Left renal pelvis (tissue), 4 donors: ENCODE measurements around the gene LRP5. TPM values are rescaled to one million over a fixed set of nuclear protein-coding genes. Genes with fewer than 3 reads are reported as not detected.

Source experiments
- DNase-seq, 4 donors: peaks; one replicate each; pipeline ENCODE4 v3.0.0-alpha.2; 2013; ENCODE audit warnings: low read depth in 4 of 4, low spot score in 3 of 4
- polyA plus RNA-seq, 4 donors: library from polyadenylated mRNA; unstranded; fragments of 120-200 nt; gene quantifications; one replicate each; pipeline ENCODE4 v1.2.1, GENCODE V29; 2013; ENCODE audit not compliant: insufficient read length in 4 of 4

LRP5 gene
- polyA plus RNA-seq, 4 donors: 30.2 to 62.1 (median 38.7) TPM

DNA sequence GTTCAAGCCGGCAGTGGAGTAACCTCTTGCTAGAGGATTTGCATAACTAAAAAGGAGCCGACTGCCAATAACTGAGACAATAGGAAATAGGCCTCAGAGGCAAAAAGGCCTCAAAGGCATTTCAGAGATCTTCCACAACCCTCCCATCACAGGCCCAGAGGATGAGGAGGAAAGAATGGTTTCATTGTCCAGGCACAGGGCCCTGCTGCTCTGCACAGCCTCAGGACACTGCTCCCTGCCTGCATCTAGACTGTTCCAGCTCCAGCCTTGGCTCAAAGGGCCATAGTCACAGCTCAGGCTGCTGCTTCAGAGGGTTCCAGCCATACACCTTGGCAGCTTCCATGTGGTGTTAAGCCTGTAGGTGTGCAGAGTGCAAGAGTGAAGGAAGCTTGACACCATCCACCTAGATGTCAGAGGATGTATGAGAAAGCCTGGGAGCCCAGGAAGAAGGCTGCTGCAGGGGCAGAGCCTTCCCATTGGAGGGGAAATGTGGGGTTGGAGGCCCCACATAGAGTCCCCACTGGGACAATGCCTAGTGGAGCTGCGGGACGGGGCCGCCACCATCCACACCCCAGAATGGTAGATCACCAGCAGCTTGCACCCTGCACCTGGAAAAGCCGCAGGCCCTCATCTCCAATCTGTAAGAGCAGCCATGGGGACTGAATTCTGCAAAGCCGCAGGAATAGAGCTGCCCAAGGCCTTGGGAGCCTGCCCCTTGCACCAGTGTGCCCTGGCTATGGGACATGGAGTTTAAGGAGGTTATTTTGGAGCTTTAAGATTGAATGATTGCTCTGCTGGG, 8.2 kb upstream of the LRP5 start:
- DNase-seq: no peak

DNA sequence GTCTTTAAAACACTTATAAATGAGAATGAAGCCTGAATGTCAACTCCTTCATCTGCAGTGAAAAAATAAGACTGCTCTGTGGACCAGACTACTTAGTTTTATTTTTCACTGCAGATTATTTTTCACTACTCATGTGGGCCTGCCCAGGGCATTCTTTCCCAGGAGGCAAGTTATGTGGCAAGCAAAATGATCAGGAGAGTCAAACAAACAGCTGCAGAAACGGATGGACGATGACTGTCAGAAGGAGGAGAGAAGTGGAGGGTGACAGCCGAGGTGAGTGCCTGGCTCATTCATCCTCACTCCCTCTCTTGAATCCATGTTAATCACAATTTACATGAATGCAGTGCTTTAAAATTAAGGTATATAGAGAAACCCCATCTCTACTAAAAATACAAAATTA, 5.8 kb upstream of the LRP5 start:
- DNase-seq: no peak

DNA sequence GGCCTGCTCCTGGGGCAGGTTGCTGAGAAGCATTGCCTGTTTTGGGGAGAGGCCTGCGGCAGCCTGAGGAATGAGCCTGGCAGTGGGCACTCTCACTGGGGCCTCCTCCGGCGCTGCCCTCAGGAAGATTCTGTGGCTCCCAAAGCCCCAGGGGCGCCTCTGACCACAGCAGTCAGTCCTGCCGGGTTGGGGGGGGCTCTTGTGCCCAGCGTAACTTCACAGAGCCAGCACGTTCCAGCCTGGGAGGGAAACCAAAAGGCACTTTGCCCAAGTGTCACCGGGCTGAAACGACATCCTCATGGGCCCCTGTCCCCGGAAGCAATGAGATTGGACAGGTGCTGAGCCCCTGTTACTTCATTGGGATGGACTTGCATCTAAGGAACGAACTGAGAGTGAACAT, 4.3 kb upstream of the LRP5 start:
- DNase-seq: no peak

DNA sequence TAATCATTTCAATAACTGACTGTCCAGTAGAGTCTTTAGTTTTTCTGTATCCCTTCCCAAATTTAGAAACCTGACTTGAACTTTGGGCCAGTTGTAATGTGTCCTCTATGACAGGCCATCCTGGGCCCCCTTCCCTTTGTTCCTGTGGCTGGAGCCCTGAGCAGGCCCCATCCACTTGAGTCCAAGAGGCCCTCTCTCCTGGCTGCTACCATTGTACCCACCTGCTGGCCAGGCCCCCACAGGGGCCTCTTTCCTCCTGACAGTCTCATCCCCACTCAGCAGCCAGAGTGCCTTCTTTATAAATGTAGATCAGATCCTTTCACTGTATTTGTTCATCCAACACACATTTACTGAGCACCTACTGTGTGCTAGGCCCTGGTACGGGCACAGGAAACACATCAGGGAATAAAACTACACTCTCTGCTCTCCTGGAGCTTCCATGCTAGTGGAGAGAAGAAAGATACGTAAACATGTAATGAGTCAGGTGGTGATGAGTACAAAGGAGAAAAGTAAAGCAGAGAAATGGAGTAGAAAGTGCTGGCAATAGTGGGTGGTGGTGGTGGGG, 2.7 kb upstream of the LRP5 start:
- DNase-seq: no peak

DNA sequence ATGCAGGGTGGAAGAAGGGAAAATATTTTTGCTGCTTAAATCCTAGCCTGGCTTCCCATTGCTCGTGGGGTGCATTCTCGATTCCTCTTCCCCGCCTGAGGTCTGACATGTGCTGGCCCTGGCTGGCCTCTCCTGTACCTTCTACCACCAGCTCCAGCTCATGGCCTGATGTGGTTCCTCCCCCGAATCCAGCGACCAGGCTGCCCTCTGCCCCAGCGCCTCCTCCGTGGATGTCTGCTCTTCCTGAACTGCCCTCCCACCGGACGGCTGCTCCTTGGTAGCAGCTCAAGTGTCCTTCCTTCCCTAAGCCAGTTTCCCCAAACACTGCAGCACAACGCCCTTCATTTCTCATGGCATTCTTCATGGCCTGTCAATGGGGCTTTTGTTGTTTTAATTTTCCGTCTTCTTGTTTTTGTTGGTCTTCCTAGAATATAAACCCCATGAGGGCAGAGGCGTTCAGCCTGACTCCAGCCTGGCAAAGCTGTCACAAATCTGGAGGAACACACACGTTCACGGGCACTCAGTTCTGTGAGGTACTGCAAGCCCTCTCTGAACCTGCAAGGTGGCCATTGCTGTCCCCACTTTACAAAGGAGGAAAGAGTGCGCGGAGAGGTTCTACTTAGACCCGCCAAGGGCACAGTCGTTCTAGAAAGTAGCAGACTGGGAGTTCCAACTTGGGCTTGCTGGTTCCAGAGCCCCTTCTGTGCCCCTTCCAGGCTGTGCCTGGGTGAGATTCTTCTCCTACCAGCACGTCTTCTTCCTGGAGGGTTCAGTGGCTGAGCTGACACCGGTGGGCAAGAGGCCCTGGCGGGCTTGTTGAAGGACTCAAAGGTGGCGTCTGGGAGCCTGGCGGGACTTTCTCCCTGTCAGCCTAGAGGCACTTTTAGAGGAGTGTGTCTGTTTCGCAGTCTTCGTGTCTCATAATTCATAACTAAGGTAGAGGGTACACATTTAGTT, 953 bp upstream of the LRP5 start:
- DNase-seq: no peak

DNA sequence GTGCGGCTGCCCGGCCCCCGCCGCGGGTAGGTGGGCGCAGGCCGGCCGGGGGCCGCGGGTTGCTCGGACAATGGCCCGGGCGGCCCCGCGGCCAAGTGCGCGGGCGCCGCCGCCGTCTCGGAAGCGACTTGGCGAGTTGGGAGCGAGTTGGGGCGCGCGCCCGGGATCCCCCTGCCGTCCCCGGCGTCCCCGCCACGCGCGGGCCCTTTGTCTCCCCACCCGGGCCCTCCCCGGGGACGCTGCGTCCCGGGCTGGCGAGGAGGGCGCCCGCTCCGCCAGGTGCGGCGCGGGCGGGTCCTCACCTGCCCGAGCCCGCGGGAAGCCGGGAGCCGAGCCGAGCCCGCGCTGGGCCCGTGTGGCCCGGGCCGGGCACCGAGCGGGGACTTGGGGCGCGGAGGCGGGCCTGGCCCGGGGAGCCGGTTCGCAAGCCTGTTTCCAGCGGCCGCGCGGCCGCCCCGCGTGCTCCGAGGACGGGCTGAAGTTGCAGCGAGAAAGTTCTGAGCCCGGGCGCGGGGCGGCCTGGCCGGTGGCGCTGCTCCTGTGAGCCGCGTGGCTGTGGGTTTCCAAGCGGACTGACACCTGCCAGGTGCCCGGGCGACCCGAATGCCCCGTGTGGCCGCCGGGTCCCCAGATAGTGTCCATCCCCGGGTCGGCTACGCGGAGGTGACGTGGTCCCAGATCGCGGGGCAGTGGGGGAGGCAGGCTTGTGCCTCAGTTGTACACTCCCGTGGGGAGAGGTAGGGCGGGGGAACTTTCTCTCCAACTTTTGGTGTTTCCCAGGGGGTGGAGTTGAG, 586 bp downstream of the LRP5 start:
- no peak for DNase-seq

DNA sequence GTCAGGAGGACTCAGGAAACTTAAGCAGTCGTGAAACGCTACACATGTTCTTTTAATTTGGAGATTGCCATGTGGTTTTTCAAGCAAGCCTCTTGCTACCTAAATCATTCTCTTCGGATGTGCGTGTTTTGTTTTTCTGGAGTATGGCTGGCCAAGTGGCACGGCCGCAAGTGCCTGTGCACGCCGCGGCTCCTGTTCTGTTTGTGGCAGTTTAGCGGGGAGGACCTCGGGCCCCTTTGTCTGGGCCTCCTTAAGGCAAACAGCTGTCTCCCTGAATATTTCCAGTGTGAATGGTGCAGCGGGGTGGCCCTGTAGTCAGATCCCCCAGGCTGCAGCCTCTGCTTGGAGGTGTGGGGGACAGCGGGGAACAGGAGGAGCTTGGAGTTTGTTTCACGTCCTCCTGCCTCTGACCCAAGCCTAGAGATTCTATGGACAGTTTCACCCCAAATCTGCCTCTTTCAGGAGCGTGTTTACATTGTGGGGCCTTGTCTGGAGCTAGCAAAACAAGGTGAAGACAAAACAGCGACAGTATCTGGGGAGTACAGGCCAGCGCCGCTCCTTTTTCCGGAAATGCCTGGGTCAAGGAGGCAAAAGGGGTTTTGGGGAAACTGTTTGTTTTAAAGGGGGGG, 1.3 kb downstream of the LRP5 start:
- no peak for DNase-seq

DNA sequence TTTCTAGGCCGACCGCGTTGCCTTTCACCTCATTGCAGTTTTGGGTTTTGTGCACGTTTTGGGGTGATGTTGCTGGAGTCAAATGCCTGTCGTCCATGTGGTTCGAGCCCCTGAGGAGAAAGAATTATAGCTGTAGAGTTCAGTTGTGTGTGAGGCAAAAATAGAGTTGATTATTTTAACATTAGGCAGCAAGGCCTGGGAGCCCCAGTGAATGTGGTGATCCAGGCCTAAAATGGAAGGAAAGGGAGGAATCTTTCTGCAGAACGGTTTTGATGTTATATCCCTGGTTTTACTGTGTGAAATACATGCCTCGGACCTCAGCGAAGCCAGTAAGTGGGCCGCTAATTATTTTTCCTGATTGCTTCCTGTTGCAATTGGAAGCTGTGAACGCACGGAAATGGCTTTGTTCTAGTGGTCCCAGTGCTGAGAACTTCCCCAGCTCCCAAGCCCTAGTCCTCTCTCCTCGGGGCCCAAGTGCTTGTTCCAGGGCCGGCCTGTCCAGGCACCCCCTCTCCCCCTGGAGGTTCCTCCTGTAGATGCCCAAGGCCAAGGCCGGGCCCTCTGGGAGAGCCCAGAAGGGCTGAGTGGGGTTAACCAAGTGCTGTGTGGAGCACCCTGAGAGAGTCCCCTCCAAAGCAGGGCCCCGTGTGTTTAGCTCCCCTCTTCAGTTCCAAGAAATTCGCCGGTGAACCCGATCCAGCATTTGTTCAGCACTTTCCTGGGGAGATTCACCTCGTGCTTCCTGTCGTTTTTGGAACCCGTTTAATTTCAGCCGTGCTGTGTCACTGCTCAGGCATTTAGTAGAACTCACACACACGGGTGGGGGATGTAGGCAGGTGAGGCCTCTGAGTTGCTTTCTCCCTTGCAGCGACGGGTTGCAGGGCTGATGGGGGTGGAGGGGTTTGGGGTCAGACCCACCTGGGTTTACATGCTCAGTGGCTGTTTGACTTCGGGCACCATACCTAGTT, 2.1 kb downstream of the LRP5 start:
- DNase-seq: no peak

DNA sequence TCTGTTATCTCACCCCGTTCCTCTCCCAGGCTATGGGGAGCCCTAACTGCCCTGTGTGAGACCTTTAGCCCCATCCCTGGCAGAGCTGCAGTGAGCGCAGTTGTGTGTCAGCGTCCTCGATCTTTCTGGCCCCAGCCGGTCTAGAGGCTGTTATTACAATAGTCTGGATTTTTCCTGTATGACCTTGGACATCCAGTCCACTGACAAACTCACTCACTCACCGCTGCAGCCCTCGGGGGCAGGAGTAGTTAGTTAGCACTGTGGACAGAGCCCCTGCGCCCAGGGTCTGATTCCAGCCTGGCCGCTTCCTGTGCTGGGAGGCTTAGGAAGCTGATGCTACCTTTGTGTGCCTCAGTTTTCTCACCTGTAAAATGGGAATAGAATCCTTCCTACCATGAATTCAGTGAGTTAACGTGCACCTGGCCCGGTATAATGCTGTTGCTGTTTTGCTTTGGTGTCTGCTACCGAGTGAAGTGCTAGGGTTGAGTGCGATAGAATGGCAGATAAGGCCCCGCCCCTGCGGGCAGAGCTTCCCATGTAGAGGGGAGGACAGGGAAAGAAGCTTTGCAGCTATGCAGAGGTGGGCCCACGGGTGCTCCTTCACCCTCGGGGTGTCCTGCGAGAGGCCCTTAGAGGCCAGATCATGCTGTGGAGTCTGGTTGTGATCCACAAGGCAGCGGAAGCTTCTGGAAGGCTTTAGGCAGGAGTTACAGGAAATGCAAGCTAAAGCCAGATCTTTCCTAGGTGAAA, 3.0 kb downstream of the LRP5 start:
- DNase-seq: no peak

DNA sequence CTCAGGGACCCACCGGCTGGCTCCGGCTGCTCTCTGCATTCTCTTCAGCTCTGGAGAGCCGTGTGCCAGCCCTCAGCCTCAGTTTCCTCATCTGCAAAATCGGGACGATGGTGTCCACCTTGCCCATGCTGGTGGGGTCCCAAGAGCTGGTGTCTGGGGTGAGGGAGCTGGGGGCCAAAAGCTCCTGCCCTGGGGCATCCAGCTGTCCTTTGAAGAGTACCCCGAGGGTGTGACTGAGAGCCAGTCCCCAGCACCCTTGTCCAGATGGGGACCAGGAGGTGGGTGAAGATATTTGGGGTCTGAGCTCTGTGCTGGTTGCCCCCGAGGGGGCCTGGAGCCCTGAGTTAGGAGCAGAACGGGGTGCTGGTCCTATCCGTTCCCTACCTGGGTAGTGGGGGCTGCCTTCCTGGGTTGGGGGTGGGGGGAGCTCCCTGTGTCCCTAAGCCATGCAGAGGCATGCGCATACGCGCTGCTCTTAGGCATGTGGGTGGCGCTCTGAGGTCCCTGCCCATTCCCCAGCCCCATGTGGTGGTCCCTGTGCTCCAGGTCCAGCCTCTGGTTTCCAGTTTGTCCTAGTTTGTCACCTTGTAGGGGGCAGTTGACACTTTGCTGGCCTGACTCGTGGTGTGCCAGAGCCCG, 4.9 kb downstream of the LRP5 start:
- DNase-seq: no peak

DNA sequence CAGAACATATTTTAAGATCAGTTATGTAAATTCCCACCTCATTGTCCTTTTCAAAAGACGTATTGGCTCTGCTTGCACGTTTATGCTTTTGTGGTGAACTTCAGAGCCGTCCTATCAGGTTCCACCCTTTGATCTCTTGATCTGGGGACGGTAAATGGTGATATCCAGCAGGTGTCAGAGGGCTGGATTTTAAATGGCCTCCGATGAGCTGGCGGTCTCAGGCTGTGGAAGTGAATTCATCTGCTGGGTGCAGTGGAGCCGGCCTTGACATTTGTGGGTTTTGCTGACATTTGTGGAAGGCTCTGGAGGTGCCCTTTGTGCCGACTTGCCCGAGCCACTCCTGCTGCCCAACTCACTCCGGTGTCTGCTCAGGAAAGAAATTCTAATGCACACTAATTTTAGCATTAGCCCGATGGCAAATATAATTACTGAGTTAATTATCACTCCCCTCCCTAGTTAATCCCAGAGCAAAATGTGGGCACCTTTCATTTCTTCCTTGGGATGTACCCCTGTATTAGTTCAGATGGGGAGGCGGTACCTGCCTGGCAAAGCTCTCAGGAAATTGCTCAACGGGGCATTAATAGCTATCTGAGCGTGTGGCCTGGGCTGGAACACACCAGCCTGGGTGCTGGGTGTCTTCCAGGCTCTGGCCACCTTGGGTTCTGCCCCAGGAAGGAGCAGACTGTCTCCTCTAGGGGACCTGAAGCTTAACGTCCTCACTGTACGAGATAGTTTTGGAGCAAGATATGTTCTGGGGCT, 9.1 kb downstream of the LRP5 start:
- no peak for DNase-seq

DNA sequence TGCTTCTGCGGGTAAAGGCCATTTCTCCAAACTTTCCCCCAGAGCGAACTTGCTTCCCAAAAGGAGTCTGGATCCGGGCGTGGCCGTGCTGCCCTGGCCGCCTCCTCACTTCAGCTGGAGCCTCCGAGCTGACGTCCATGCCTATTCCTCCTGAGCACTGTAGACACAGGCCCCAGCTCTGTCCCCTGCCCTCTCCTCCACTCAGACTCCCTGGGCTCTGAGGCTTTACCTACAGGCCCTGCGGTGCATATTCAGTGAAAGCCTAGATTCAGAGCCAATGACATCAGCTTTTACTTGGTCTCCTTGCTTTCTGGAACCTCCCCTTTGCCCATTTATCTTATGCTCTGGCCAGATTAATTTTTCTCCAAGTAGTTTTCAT, 9.7 kb downstream of the LRP5 start:
- no peak for DNase-seq

DNA sequence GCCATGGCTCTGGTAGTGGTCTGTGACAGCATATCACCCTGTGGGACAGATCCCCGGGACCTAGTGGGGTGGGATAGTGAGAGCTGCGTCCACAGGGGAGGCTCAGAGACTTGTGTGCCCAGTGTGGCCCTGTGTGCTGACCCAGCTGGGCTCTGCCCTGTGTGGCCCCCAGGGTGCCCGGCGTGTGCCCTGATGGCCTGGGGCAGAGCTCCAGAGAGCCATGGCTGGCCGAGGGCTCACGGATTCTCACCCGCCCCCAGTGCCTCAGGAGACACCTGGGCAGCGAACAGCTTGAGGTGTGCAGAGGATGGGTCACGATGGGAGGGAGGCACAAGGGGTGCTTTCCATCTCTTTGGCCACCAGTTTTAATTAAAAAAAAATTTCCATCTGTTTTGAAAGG, 11.8 kb downstream of the LRP5 start:
- no peak for DNase-seq

DNA sequence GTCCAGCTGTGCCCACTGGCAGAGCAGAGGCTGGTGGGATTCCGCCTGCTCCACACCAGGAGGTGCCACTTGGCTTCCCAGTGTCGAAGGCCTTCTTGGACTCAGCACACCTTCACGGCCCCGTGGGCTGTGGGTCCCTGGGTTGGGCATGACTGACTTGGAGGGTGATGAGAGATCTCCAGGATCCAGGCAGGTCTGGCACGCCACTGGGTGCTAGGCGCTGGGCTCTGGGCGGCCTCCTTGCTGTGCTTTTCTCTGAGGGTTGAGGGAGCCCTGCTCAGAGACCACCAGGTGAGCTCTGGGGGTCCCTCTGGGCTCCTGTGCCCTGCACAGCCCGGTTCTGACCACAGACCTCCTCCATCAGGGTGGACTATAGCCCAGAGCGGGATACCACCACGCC, 12.3 kb downstream of the LRP5 start:
- DNase-seq: no peak

DNA sequence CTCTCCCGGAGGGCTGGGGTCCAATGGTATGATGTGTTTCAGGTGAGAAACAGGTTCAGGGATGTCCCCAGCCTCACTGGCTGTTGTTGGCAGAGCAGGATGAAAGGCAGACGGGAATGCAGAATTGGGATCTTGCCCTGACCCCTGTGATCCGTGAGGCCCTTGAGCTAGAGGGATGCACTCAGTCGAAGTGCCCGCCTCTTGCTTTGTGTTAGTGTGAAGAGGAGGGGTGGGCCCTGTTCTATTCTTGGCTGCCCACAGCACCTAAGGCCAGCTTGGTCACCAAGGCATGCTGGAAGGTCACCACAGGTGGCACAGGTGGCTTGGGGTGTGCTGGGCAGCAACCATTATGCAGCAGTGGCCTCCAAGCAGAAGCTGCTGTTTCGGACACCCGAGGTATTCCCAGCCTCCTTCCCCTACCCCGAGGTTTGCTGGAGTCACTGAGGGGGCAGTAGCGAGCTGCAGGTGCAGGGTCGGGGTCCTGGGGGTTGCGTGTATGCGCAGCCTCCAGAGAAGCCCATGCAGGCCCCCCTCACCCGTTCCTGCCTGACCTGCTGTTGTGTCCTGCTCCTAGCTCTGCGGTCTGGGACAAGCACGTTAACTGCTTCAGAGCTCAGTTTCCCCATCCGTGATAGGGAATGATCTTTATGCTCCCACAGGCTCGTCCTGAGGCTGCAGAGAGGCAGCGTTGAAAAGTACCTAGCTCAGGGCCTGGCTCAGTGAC, 13.0 kb downstream of the LRP5 start:
- no peak for DNase-seq

DNA sequence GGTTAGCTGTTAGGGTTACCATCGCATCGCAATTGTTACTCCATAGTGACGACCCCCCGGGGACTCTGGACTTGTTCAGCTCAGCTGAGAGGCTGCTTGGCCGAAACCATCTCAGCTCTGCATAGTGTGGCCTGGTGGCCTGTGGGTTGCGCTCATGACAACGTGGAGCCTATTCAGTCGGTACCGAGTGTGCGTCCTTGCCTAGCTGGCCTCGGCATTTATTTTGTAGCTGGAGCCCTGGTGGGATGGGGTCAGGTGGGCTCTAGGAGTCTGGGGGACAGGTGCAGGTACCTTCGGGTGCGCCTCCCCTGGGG, 13.5 kb downstream of the LRP5 start:
- no peak for DNase-seq
